Liver (tissue), 9 donors: Measurements from ENCODE around the gene ARHGEF7. TPM values are rescaled to one million over a fixed set of nuclear protein-coding genes. Genes with fewer than 3 reads are reported as not detected.

Experiments used
- DNase-seq: peaks from one replicate; pipeline ENCODE4 v3.0.0-alpha.2; 2017; ENCODE audit warnings: low spot score
- H3K27ac ChIP-seq, 2 donors: one replicate each; pipeline ENCODE4 v1.7.0; 2013; ENCODE audit warnings: inconsistent platforms in 2 of 2, low read length in 2 of 2, control low read depth in 1 of 2, low read depth in 1 of 2, mild to moderate bottlenecking in 1 of 2
- H3K27me3 ChIP-seq, 4 donors: one replicate each; pipeline versions ENCODE4 v1.6.1 to v1.7.0; 2013; ENCODE audit warnings: low read length in 3 of 4, inconsistent platforms in 1 of 4, mild to moderate bottlenecking in 1 of 4, moderate library complexity in 1 of 4; ENCODE audit not compliant: control insufficient read depth in 4 of 4, insufficient read depth in 4 of 4
- H3K36me3 ChIP-seq, 4 donors: one replicate each; pipeline versions ENCODE4 v1.6.1 to v1.7.0; 2013; ENCODE audit warnings: low read length in 3 of 4, mild to moderate bottlenecking in 3 of 4, low read depth in 1 of 4, moderate library complexity in 1 of 4; ENCODE audit not compliant: control insufficient read depth in 4 of 4, insufficient read depth in 3 of 4
- H3K4me1 ChIP-seq, 4 donors: one replicate each; pipeline versions ENCODE4 v1.6.1 to v1.7.0; 2013; ENCODE audit warnings: low read length in 3 of 4, mild to moderate bottlenecking in 3 of 4, moderate library complexity in 1 of 4; ENCODE audit not compliant: control insufficient read depth in 4 of 4, insufficient read depth in 4 of 4
- H3K4me3 ChIP-seq, 3 donors: one replicate each; pipeline versions ENCODE4 v1.6.1 to v1.7.0; 2013; ENCODE audit warnings: low read length in 3 of 3, control low read depth in 1 of 3, low read depth in 1 of 3, mild to moderate bottlenecking in 1 of 3
- H3K9ac ChIP-seq, 2 donors: one replicate each; pipeline ENCODE4 v1.7.0; 2013; ENCODE audit warnings: low read length in 2 of 2, mild to moderate bottlenecking in 2 of 2, moderate library complexity in 2 of 2, control low read depth in 1 of 2, low read depth in 1 of 2
- H3K9me3 ChIP-seq, 4 donors: one replicate each; pipeline versions ENCODE4 v1.6.1 to v1.7.0; 2013; ENCODE audit warnings: low read length in 3 of 4; ENCODE audit not compliant: control insufficient read depth in 4 of 4
- CTCF ChIP-seq: fragments of 150-350 bp; IDR thresholded peaks from 2 replicates; pipeline ENCODE4 v1.5.1; 2017; ENCODE audit warnings: improper control_type of control experiment, low read depth, low read length; ENCODE audit not compliant: missing input control
- EGR1 ChIP-seq, 2 donors: IDR thresholded peaks; 2 replicates each; pipeline ENCODE4 v1.6.1; 2016 to 2018; ENCODE audit warnings: antibody characterized with exemption in 2 of 2, low read depth in 2 of 2
- FOXA1 ChIP-seq: IDR thresholded peaks from 2 replicates; pipeline ENCODE4 v1.6.1; 2016; ENCODE audit warnings: antibody characterized with exemption
- FOXA2 ChIP-seq: IDR thresholded peaks from 2 replicates; pipeline ENCODE4 v1.6.1; 2016; ENCODE audit warnings: antibody characterized with exemption
- HNF4A ChIP-seq, 2 donors: conservative IDR thresholded peaks; 2 replicates each; pipeline ENCODE4 v1.6.1; 2016; ENCODE audit warnings: antibody characterized with exemption in 2 of 2, mild to moderate bottlenecking in 2 of 2
- HNF4G ChIP-seq: IDR thresholded peaks from 2 replicates; pipeline ENCODE4 v1.6.1; 2016; ENCODE audit warnings: antibody characterized with exemption
- JUND ChIP-seq, 2 donors: IDR thresholded peaks; 2 replicates each; pipeline ENCODE4 v1.6.1; 2016; ENCODE audit warnings: antibody characterized with exemption in 2 of 2
- NR2F2 ChIP-seq: IDR thresholded peaks from 2 replicates; pipeline ENCODE4 v1.6.1; 2016; ENCODE audit warnings: antibody characterized with exemption
- RAD21 ChIP-seq, 2 donors: IDR thresholded peaks; 2 replicates each; pipeline ENCODE4 v1.6.1; 2016; ENCODE audit warnings: antibody characterized with exemption in 2 of 2, mild to moderate bottlenecking in 2 of 2
- REST ChIP-seq: IDR thresholded peaks from 2 replicates; pipeline ENCODE4 v1.6.1; 2016; ENCODE audit warnings: antibody characterized with exemption, mild to moderate bottlenecking
- RXRA ChIP-seq, 2 donors: IDR thresholded peaks; 2 replicates each; pipeline ENCODE4 v1.6.1; 2017 to 2018; ENCODE audit warnings: antibody characterized with exemption in 2 of 2, mild to moderate bottlenecking in 1 of 2
- SP1 ChIP-seq: IDR thresholded peaks from 2 replicates; pipeline ENCODE4 v1.6.1; 2018; ENCODE audit warnings: antibody characterized with exemption, mild to moderate bottlenecking
- TAF1 ChIP-seq: conservative IDR thresholded peaks from 2 replicates; pipeline ENCODE4 v1.6.1; 2016; ENCODE audit warnings: antibody characterized with exemption, mild to moderate bottlenecking
- YY1 ChIP-seq: IDR thresholded peaks from 2 replicates; pipeline ENCODE4 v1.6.1; 2016; ENCODE audit warnings: antibody characterized with exemption, mild to moderate bottlenecking
- WGBS: extraction: QIAGEN DNeasy Blood & Tissue Kit; methylation state at CpG from one replicate; pipeline ENCODE4 v1.1.7; 2013; 5-methylcytosine and 5-hydroxymethylcytosine counted together
- polyA plus RNA-seq, 2 donors: library from polyadenylated mRNA; stranded (reverse) in 1 of 2; unstranded in 1 of 2; fragments of 200-250 nt in 1 of 2; fragments of >200 nt in 1 of 2; fragmentation: Nextera tagmentation in 1 of 2; extraction: Ambion mirVana in 1 of 2; gene quantifications; one replicate each; pipeline versions ENCODE4 v1.2.1 to v1.2.3, GENCODE V29; 2013 to 2015
- total RNA-seq, 2 donors: library from RNA; depleted of rRNA; stranded (reverse); fragments of >200 nt; gene quantifications; one replicate each; pipeline ENCODE4 v1.2.3, GENCODE V29; 2014
- TF ChIP-seq, protein P1 (sequence below): IDR thresholded peaks from 2 replicates; pipeline ENCODE4 v1.6.1; 2016; ENCODE audit warnings: antibody characterized with exemption
- TF ChIP-seq, protein P2 (sequence below): IDR thresholded peaks from 2 replicates; pipeline ENCODE4 v1.6.1; 2016; ENCODE audit warnings: antibody characterized with exemption
- TF ChIP-seq, protein P3 (sequence below): IDR thresholded peaks from 2 replicates; pipeline ENCODE4 v1.6.1; 2016; ENCODE audit warnings: antibody characterized with exemption
- donor health status: healthy.
- donor health status: healthy.
- donor health status: healthy.
- donor health status: healthy.
- donor health status: healthy.

Gene ARHGEF7
- total and polyA plus RNA-seq, 4 donors: 10.3 to 37.5 (median 20.1) TPM

DNA sequence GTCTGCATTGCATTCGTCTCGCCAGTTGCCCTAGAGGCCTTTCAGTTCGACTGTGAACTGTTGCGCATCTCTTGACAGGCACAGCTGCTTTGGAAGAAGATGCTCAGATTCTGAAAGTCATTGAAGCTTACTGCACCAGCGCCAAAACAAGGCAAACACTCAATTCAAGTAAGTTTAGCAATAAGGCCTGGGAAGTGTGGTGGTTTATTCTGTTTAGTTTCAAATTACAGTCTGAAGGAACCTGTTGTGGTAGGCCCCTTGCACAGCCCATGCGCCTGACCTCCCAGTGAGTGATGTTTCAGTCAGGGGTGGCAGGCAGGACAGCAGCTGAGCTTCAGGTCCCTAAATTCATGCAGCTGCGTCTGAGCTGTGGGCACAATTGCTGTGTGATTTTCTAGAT is 173.2 kb downstream of the ARHGEF7 start:
- WGBS: 95% methylated on average over 7 of the region's 7 CpGs
- H3K27me3 ChIP-seq: no peaks in the 10 kb centered on the region
- H3K27ac ChIP-seq: no peak overlapping the region
- no peaks in the 10 kb centered on the region for H3K4me1 ChIP-seq
- no peak overlapping the region for H3K9ac ChIP-seq
- DNase-seq: no peak
- H3K9me3 ChIP-seq: no peaks in the 10 kb centered on the region
- TF ChIP-seq HNF4G (no peak), EGR1 (IDR thresholded peaks at IDR 0.05; ENCODE audit: low read depth in 2 of 2) (no peak), RXRA (IDR thresholded peaks at IDR 0.05) (no peak), JUND (IDR thresholded peaks at IDR 0.05) (no peak), RAD21 (IDR thresholded peaks at IDR 0.05) (no peak), FOXA2 (no peak), TAF1 (no peak), HNF4A (conservative IDR thresholded peaks at IDR 0.05) (no peak), NR2F2 (no peak), YY1 (no peak), CTCF (no peak), REST (no peak), SP1 (no peak)
- TF ChIP-seq, protein P1, sequence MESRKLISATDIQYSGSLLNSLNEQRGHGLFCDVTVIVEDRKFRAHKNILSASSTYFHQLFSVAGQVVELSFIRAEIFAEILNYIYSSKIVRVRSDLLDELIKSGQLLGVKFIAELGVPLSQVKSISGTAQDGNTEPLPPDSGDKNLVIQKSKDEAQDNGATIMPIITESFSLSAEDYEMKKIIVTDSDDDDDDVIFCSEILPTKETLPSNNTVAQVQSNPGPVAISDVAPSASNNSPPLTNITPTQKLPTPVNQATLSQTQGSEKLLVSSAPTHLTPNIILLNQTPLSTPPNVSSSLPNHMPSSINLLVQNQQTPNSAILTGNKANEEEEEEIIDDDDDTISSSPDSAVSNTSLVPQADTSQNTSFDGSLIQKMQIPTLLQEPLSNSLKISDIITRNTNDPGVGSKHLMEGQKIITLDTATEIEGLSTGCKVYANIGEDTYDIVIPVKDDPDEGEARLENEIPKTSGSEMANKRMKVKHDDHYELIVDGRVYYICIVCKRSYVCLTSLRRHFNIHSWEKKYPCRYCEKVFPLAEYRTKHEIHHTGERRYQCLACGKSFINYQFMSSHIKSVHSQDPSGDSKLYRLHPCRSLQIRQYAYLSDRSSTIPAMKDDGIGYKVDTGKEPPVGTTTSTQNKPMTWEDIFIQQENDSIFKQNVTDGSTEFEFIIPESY: no peak
- TF ChIP-seq, protein P2, sequence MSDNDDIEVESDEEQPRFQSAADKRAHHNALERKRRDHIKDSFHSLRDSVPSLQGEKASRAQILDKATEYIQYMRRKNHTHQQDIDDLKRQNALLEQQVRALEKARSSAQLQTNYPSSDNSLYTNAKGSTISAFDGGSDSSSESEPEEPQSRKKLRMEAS: no peak
- TF ChIP-seq, protein P3, sequence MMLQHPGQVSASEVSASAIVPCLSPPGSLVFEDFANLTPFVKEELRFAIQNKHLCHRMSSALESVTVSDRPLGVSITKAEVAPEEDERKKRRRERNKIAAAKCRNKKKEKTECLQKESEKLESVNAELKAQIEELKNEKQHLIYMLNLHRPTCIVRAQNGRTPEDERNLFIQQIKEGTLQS: no peak
- peaks cover 14 to 75% (median 59%) of the 10 kb centered on the region in 4 donors for H3K36me3 ChIP-seq
- no peak overlapping the region for H3K4me3 ChIP-seq

GRCh38 chr13:111289251-111289650 is 174.1 kb downstream of the ARHGEF7 start:
- H3K9me3 ChIP-seq: no peaks in the 10 kb centered on the region

More at GRCh38 chr13:111289251-111289650, 174.1 kb downstream of the ARHGEF7 start:
- H3K4me3 ChIP-seq: no peak overlapping the region
- H3K27ac ChIP-seq: no peak overlapping the region
- no peak overlapping the region for H3K9ac ChIP-seq
- H3K27me3 ChIP-seq: no peaks in the 10 kb centered on the region
- H3K4me1 ChIP-seq: no peaks in the 10 kb centered on the region
- H3K36me3 ChIP-seq: peaks cover 11 to 75% (median 59%) of the 10 kb centered on the region in 4 donors
- no peak for DNase-seq
- TF ChIP-seq NR2F2: no peak
- no peak for TF ChIP-seq FOXA1
- TF ChIP-seq, protein P2: no peak
- TF ChIP-seq EGR1 (IDR thresholded peaks at IDR 0.05; ENCODE audit: low read depth in 2 of 2): no peak
- TF ChIP-seq CTCF: no peak
- TF ChIP-seq, protein P3: no peak
- TF ChIP-seq RXRA (IDR thresholded peaks at IDR 0.05): no peak
- TF ChIP-seq HNF4A (conservative IDR thresholded peaks at IDR 0.05): no peak
- no peak for TF ChIP-seq RAD21 (IDR thresholded peaks at IDR 0.05)
- 95% methylated on average over 11 of the region's 11 CpGs for WGBS
